ENCODE measurements around the gene KIAA1671. TPM values are rescaled to one million over a fixed set of nuclear protein-coding genes. Genes with fewer than 3 reads are reported as not detected.
A peak's percentile ranks its signal among the peaks of the same experiment; 100 is the strongest.

The KIAA1671 gene
- polyA plus RNA-seq, 3 donors = not detected

- no peaks in the 10 kb centered on the region for H3K27me3 ChIP-seq (ENCODE audit: control insufficient read depth in 2 of 2, insufficient read depth in 2 of 2, low read length in 2 of 2)
- no peak for TF ChIP-seq CTCF (IDR thresholded peaks at IDR 0.05)
- H3K79me2 ChIP-seq (ENCODE audit: insufficient read depth, low read length) = no peaks in the 10 kb centered on the region
- Mint-ChIP-seq H3K4me3 (no peak overlapping the region), H3K27ac (no peak overlapping the region), H3K9me3 (peaks cover 5 to 13% (median 9%) of the 10 kb centered on the region in 7 donors), H3K36me3 (no peaks in the 10 kb centered on the region), H3K27me3 (ENCODE audit: low read depth in 3 of 3) (peaks cover 0 to 5% (median 2%) of the 10 kb centered on the region in 3 donors), H3K4me1 (peaks cover 4% of the 10 kb centered on the region)
- no peak overlapping the region for H3K4me2 ChIP-seq (replicated peaks; ENCODE audit: extremely low read depth, low read length, poor library complexity, severe bottlenecking)
- no peak overlapping the region for H3K9ac ChIP-seq (ENCODE audit: insufficient read depth, low read length, poor library complexity, severe bottlenecking)
- 88% methylated on average over 5 of the region's 6 CpGs for WGBS (ENCODE audit: insufficient coverage)
- H4K20me1 ChIP-seq (ENCODE audit: insufficient read depth, low read length) = no peaks in the 10 kb centered on the region
- no peaks in the 10 kb centered on the region for H3K36me3 ChIP-seq (replicated peaks in 1 of 2; ENCODE audit: control insufficient read depth in 1 of 2, insufficient read depth in 2 of 2, low read length in 2 of 2)
- peaks cover 0 to 4% of the 10 kb centered on the region in 2 donors for H3K4me1 ChIP-seq (ENCODE audit: control insufficient read depth in 1 of 2, insufficient read depth in 2 of 2, low read length in 2 of 2)
- no peak overlapping the region for H2AFZ ChIP-seq (ENCODE audit: insufficient read depth, low read depth, low read length, poor library complexity, severe bottlenecking)
- intact Hi-C loops (cut with micrococcal nuclease) = no loop called here
- DNase-seq = no peak
- H3K9me3 ChIP-seq (replicated peaks in 1 of 2; ENCODE audit: control insufficient read depth in 1 of 2, insufficient read depth in 1 of 2, low read length in 2 of 2) = peaks cover 5% of the 10 kb centered on the region in 2 donors
- H3K27ac ChIP-seq (ENCODE audit: low read depth in 1 of 2, low read length in 2 of 2) = no peak overlapping the region
- H3K4me3 ChIP-seq (replicated peaks in 1 of 3; ENCODE audit: low read depth in 2 of 3, low read length in 3 of 3) = no peak overlapping the region
Measured at GRCh38 chr22:25048071-25048470, 95.6 kb downstream of the KIAA1671 start.

- Histone ChIP-seq H2AFZ (ENCODE audit: insufficient read depth, low read depth, low read length, poor library complexity, severe bottlenecking) (no peak overlapping the region), H3K9me3 (replicated peaks in 1 of 2; ENCODE audit: control insufficient read depth in 1 of 2, insufficient read depth in 1 of 2, low read length in 2 of 2) (peaks cover 5% of the 10 kb centered on the region in 2 donors), H3K27me3 (ENCODE audit: control insufficient read depth in 2 of 2, insufficient read depth in 2 of 2, low read length in 2 of 2) (no peaks in the 10 kb centered on the region), H3K79me2 (ENCODE audit: insufficient read depth, low read length) (no peaks in the 10 kb centered on the region), H3K27ac (ENCODE audit: low read depth in 1 of 2, low read length in 2 of 2) (no peak overlapping the region), H3K4me2 (replicated peaks; ENCODE audit: extremely low read depth, low read length, poor library complexity, severe bottlenecking) (no peak overlapping the region), H3K4me3 (replicated peaks in 1 of 3; ENCODE audit: low read depth in 2 of 3, low read length in 3 of 3) (no peak overlapping the region), H3K36me3 (replicated peaks in 1 of 2; ENCODE audit: control insufficient read depth in 1 of 2, insufficient read depth in 2 of 2, low read length in 2 of 2) (no peaks in the 10 kb centered on the region), H4K20me1 (ENCODE audit: insufficient read depth, low read length) (no peaks in the 10 kb centered on the region), H3K4me1 (ENCODE audit: control insufficient read depth in 1 of 2, insufficient read depth in 2 of 2, low read length in 2 of 2) (peaks cover 0 to 4% of the 10 kb centered on the region in 2 donors), H3K9ac (ENCODE audit: insufficient read depth, low read length, poor library complexity, severe bottlenecking) (no peak overlapping the region)
- intact Hi-C loops (cut with micrococcal nuclease) = no loop called here
- H3K4me1 Mint-ChIP-seq = peaks cover 4% of the 10 kb centered on the region
- 8% methylated on average over 8 of the region's 9 CpGs for whole genome bisulfite sequencing (ENCODE audit: insufficient coverage)
- DNase-seq = peak; percentile 21 to 39 (median 23)
- peaks cover 5 to 13% (median 9%) of the 10 kb centered on the region in 7 donors for H3K9me3 Mint-ChIP-seq
- peak; percentile 86 for TF ChIP-seq CTCF (IDR thresholded peaks at IDR 0.05)
- peaks cover 0 to 5% (median 4%) of the 10 kb centered on the region in 3 donors for H3K27me3 Mint-ChIP-seq (ENCODE audit: low read depth in 3 of 3)
- no peak overlapping the region for H3K4me3 Mint-ChIP-seq
- H3K27ac Mint-ChIP-seq = peak overlapping the region in 1 of 7 donors; percentile 33
- no peaks in the 10 kb centered on the region for H3K36me3 Mint-ChIP-seq
Measured at GRCh38 chr22:25048659-25049647, 96.4 kb downstream of the KIAA1671 start.

All from CD14-positive monocyte (primary cell).